Measurements from ENCODE around the gene EFCAB12.

Gene EFCAB12

DNA sequence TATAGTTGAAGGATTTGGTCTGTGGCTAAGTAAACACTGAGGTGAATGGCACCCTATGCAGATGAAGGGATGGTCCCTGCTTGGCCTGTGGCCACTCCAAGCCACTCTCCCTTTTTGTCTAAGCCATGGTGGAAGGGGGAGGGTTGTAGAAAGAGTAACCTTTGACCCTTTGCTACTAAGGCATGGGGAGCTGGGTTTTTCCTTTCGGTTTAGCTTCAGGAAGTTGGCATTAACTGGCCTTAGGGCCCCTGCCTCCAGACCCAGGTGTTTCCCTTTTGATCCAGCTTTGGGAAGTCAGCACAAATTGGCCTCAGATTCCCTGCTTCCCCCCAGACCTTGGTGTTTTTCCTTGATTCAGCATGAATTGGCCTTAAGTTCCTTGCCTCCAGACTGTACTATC is 49.5 kb downstream of the EFCAB12 start:
- Histone ChIP-seq H3K4me3 (ENCODE audit: low read depth in 1 of 2, low read length in 2 of 2) (no peak overlapping the region), H3K36me3 (ENCODE audit: insufficient read depth, low read length) (no peaks in the 10 kb centered on the region), H2AFZ (ENCODE audit: low read depth, low read length) (no peak overlapping the region), H3K27ac (ENCODE audit: low read length) (no peak overlapping the region), H3K9ac (ENCODE audit: low read depth, low read length) (no peak overlapping the region), H3K4me1 (ENCODE audit: insufficient read depth, low read length) (no peaks in the 10 kb centered on the region), H3K79me2 (ENCODE audit: insufficient read depth, low read length) (no peaks in the 10 kb centered on the region), H4K20me1 (ENCODE audit: insufficient read depth, low read length) (no peaks in the 10 kb centered on the region), H3K9me3 (ENCODE audit: insufficient read depth, low read length, severe bottlenecking) (peaks cover 17% of the 10 kb centered on the region), H3K4me2 (ENCODE audit: insufficient read depth, low read length) (no peak overlapping the region), H3K27me3 (ENCODE audit: insufficient read depth, low read length, poor library complexity) (no peaks in the 10 kb centered on the region)
- no peak for DNase-seq
- no peak for ATAC-seq (ENCODE audit: insufficient read depth, low read depth)
- TF ChIP-seq, protein P1, sequence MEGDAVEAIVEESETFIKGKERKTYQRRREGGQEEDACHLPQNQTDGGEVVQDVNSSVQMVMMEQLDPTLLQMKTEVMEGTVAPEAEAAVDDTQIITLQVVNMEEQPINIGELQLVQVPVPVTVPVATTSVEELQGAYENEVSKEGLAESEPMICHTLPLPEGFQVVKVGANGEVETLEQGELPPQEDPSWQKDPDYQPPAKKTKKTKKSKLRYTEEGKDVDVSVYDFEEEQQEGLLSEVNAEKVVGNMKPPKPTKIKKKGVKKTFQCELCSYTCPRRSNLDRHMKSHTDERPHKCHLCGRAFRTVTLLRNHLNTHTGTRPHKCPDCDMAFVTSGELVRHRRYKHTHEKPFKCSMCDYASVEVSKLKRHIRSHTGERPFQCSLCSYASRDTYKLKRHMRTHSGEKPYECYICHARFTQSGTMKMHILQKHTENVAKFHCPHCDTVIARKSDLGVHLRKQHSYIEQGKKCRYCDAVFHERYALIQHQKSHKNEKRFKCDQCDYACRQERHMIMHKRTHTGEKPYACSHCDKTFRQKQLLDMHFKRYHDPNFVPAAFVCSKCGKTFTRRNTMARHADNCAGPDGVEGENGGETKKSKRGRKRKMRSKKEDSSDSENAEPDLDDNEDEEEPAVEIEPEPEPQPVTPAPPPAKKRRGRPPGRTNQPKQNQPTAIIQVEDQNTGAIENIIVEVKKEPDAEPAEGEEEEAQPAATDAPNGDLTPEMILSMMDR (IDR thresholded peaks at IDR 0.05; ENCODE audit: borderline replicate concordance, extremely low read depth, low read length, poor library complexity, severe bottlenecking) = no peak
- no peak for TF ChIP-seq EZH2 (IDR thresholded peaks at IDR 0.05; ENCODE audit: borderline replicate concordance, low read depth, low read length, severe bottlenecking)

DNA sequence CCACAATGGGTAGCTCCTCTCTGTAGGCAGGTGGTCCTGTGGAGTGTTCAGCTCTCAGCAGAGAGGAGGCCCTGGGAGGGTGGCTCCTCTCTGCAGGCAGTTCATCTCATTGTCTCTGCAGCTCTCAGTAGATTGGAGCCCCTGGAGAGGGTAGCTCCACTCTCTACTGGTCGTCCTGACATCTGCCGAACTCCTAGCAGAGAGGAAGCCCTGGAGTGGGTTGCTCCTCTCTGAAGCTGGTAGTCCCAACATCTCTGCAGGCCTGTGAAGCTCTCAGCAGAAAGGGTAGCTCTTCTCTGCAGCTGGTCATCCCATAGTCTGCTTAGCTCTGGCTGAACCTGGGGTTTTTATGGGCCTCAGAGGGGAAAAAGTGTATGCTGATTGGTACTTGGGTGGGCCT is 50.8 kb downstream of the EFCAB12 start:
- DNase-seq (no peak), ATAC-seq (ENCODE audit: insufficient read depth, low read depth) (no peak)
- Histone ChIP-seq H3K36me3 (ENCODE audit: insufficient read depth, low read length) (no peaks in the 10 kb centered on the region), H3K9me3 (ENCODE audit: insufficient read depth, low read length, severe bottlenecking) (peaks cover 17% of the 10 kb centered on the region), H3K27me3 (ENCODE audit: insufficient read depth, low read length, poor library complexity) (no peaks in the 10 kb centered on the region), H3K4me3 (ENCODE audit: low read depth in 1 of 2, low read length in 2 of 2) (no peak overlapping the region), H3K27ac (ENCODE audit: low read length) (no peak overlapping the region), H4K20me1 (ENCODE audit: insufficient read depth, low read length) (no peaks in the 10 kb centered on the region), H2AFZ (ENCODE audit: low read depth, low read length) (no peak overlapping the region), H3K4me2 (ENCODE audit: insufficient read depth, low read length) (no peak overlapping the region), H3K4me1 (ENCODE audit: insufficient read depth, low read length) (no peaks in the 10 kb centered on the region), H3K79me2 (ENCODE audit: insufficient read depth, low read length) (no peaks in the 10 kb centered on the region), H3K9ac (ENCODE audit: low read depth, low read length) (no peak overlapping the region)
- TF ChIP-seq, protein P1 (IDR thresholded peaks at IDR 0.05; ENCODE audit: borderline replicate concordance, extremely low read depth, low read length, poor library complexity, severe bottlenecking) = no peak
- no peak for TF ChIP-seq EZH2 (IDR thresholded peaks at IDR 0.05; ENCODE audit: borderline replicate concordance, low read depth, low read length, severe bottlenecking)

DNA sequence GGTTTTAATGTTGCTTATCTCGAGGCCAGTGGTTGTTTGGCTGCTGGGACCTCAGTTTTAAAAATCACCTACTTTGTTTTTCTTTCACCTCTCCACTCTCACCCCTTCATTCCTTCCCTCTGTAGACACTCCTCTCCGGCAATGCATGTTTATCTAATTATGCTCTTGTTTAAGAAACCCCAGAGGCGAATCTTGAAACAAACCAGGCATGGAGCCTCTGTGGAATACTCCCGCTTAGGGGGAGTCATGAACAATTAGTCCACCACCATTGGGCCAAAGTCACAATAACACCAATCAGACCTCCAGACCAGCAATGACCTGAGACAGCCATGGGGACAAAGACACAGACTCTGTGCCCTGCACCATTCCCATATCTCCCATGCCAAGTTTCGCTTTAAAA is 53.3 kb downstream of the EFCAB12 start:
- TF ChIP-seq, protein P1 (IDR thresholded peaks at IDR 0.05; ENCODE audit: borderline replicate concordance, extremely low read depth, low read length, poor library complexity, severe bottlenecking) = no peak
- Histone ChIP-seq H3K4me3 (ENCODE audit: low read depth in 1 of 2, low read length in 2 of 2) (no peak overlapping the region), H3K9ac (ENCODE audit: low read depth, low read length) (no peak overlapping the region), H4K20me1 (ENCODE audit: insufficient read depth, low read length) (no peaks in the 10 kb centered on the region), H3K27me3 (ENCODE audit: insufficient read depth, low read length, poor library complexity) (no peaks in the 10 kb centered on the region), H3K4me1 (ENCODE audit: insufficient read depth, low read length) (no peaks in the 10 kb centered on the region), H3K9me3 (ENCODE audit: insufficient read depth, low read length, severe bottlenecking) (peaks cover 15% of the 10 kb centered on the region), H3K79me2 (ENCODE audit: insufficient read depth, low read length) (no peaks in the 10 kb centered on the region), H3K27ac (ENCODE audit: low read length) (no peak overlapping the region), H3K4me2 (ENCODE audit: insufficient read depth, low read length) (no peak overlapping the region), H3K36me3 (ENCODE audit: insufficient read depth, low read length) (no peaks in the 10 kb centered on the region), H2AFZ (ENCODE audit: low read depth, low read length) (no peak overlapping the region)
- ATAC-seq (ENCODE audit: insufficient read depth, low read depth) (no peak), DNase-seq (no peak)
